A673 (cell line): ENCODE measurements around the gene RACK1. TPM values are rescaled to one million over a fixed set of nuclear protein-coding genes. Genes with fewer than 3 reads are reported as not detected.
"Not testable (repeated sequence)": the region's sequence is repeated elsewhere in the genome, so short reads cannot be mapped to it uniquely, and the experiment has no call there.

Experiments used
- BruUV-seq: library from RNA; stranded (reverse); fragments of 400-500 nt; replicated peaks from 2 replicates; lab custom pipeline; 2021; lab: Mats Ljungman, UMichigan
- CTCF ChIA-PET: fragments of 300-600 bp; sonication (Branson Sonifier 250); formaldehyde crosslinking; loops from one replicate; lab custom pipeline; 2022; ENCODE audit warnings: antibody characterized with exemption; lab: Charles Lee
- POLR2A ChIA-PET: fragments of 300-600 bp; sonication (Branson Sonifier 250); formaldehyde crosslinking; loops from one replicate; lab custom pipeline; 2022; ENCODE audit warnings: antibody characterized with exemption; ENCODE audit not compliant: low non-redundant PET; lab: Charles Lee
- DNase-seq: peaks from one replicate; pipeline ENCODE4 v3.0.0-alpha.2; 2015; ENCODE audit warnings: low spot score
- H3K27ac ChIP-seq: fragments of 200-600 bp; sonication (generic); 2 replicates; pipeline ENCODE4 v1.5.1; 2016; ENCODE audit warnings: mixed run types, low read depth, mild to moderate bottlenecking, mixed read lengths, antibody characterized with exemption, low read length; ENCODE audit not compliant: poor library complexity, severe bottlenecking
- H3K27me3 ChIP-seq: fragments of 200-600 bp; sonication (generic); replicated peaks from 2 replicates; pipeline ENCODE4 v1.6.1; 2017; ENCODE audit warnings: mixed run types, low read depth, mild to moderate bottlenecking, mixed read lengths, antibody characterized with exemption, low read length; ENCODE audit not compliant: insufficient read depth, poor library complexity
- H3K36me3 ChIP-seq: fragments of 200-600 bp; sonication (generic); 2 replicates; pipeline ENCODE4 v1.6.1; 2016; ENCODE audit warnings: mixed run types, mild to moderate bottlenecking, mixed read lengths, antibody characterized with exemption, low read length; ENCODE audit not compliant: insufficient read depth, poor library complexity, severe bottlenecking
- H3K4me1 ChIP-seq: fragments of 200-600 bp; sonication (generic); 2 replicates; pipeline ENCODE4 v1.6.1; 2017; ENCODE audit warnings: mixed run types, mild to moderate bottlenecking, mixed read lengths, antibody characterized with exemption, low read length; ENCODE audit not compliant: insufficient read depth, poor library complexity, severe bottlenecking
- H3K4me3 ChIP-seq: fragments of 200-600 bp; sonication (generic); 2 replicates; pipeline ENCODE4 v1.5.1; 2016; ENCODE audit warnings: low read depth, mixed run types, mild to moderate bottlenecking, mixed read lengths, low read length; ENCODE audit not compliant: poor library complexity, severe bottlenecking
- H3K9me3 ChIP-seq: fragments of 200-600 bp; sonication (generic); 2 replicates; pipeline ENCODE4 v1.6.1; 2016; ENCODE audit warnings: mixed run types, low read depth, mild to moderate bottlenecking, mixed read lengths, antibody characterized with exemption, low read length; ENCODE audit not compliant: poor library complexity, severe bottlenecking
- EZH2 ChIP-seq: fragments of 200-600 bp; sonication (generic); IDR thresholded peaks from 2 replicates; pipeline ENCODE4 v1.6.1; 2017; ENCODE audit warnings: borderline replicate concordance, low read depth, mild to moderate bottlenecking, mixed read lengths, antibody characterized with exemption, low read length; ENCODE audit not compliant: poor library complexity, severe bottlenecking
- intact Hi-C: fragments of 100-400 bp; cut with micrococcal nuclease; formaldehyde crosslinking; loops from one replicate; pipeline ENCODE4 v1.10.0; 2022; ENCODE audit not compliant: unreplicated experiment
- total RNA-seq: library from RNA; stranded (reverse); gene quantifications from 2 replicates; pipeline ENCODE4 v1.2.3, GENCODE V29; 2021
- TF ChIP-seq, protein P1 (sequence below): fragments of 300-800, 200-600 bp; sonication (generic); conservative IDR thresholded peaks from 2 replicates; pipeline ENCODE4 v1.5.1; 2017; ENCODE audit warnings: low read depth, mild to moderate bottlenecking, antibody characterized with exemption, low read length, moderate library complexity, mixed read lengths

RACK1 gene
- total RNA-seq, 1 experiment from 2014 or later, result 1,719 TPM

DNA sequence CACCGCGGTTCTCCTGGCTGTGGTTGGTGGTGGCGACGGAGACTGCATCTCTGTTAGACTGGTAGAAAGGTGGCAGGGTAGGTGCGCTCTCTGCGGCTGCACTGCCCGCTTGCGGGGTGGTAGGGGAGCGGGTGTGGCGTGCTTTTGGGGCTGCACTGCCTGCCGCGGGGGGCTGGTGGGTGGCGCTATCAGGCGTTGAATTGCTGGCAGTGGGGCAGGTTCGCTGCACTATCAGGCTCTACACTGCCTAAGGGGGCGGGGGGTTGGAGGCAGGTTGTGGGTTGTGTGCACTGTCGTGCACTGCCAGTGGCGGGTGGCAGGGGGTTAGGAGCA lies 38.2 kb upstream of the RACK1 start:
- Histone ChIP-seq H3K27ac (no peak overlapping the region), H3K4me1 (no peaks in the 10 kb centered on the region), H3K36me3 (no peaks in the 10 kb centered on the region), H3K4me3 (no peak overlapping the region), H3K9me3 (no peaks in the 10 kb centered on the region), H3K27me3 (no peaks in the 10 kb centered on the region)
- intact Hi-C loops, result no loop called here
- CTCF ChIA-PET, result no interaction called here
- POLR2A ChIA-PET, result no interaction called here
- TF ChIP-seq EZH2, result no peak
- TF ChIP-seq, protein P1, sequence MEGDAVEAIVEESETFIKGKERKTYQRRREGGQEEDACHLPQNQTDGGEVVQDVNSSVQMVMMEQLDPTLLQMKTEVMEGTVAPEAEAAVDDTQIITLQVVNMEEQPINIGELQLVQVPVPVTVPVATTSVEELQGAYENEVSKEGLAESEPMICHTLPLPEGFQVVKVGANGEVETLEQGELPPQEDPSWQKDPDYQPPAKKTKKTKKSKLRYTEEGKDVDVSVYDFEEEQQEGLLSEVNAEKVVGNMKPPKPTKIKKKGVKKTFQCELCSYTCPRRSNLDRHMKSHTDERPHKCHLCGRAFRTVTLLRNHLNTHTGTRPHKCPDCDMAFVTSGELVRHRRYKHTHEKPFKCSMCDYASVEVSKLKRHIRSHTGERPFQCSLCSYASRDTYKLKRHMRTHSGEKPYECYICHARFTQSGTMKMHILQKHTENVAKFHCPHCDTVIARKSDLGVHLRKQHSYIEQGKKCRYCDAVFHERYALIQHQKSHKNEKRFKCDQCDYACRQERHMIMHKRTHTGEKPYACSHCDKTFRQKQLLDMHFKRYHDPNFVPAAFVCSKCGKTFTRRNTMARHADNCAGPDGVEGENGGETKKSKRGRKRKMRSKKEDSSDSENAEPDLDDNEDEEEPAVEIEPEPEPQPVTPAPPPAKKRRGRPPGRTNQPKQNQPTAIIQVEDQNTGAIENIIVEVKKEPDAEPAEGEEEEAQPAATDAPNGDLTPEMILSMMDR, result no peak
- no TSS peak for BruUV-seq
- no peak for DNase-seq

DNA sequence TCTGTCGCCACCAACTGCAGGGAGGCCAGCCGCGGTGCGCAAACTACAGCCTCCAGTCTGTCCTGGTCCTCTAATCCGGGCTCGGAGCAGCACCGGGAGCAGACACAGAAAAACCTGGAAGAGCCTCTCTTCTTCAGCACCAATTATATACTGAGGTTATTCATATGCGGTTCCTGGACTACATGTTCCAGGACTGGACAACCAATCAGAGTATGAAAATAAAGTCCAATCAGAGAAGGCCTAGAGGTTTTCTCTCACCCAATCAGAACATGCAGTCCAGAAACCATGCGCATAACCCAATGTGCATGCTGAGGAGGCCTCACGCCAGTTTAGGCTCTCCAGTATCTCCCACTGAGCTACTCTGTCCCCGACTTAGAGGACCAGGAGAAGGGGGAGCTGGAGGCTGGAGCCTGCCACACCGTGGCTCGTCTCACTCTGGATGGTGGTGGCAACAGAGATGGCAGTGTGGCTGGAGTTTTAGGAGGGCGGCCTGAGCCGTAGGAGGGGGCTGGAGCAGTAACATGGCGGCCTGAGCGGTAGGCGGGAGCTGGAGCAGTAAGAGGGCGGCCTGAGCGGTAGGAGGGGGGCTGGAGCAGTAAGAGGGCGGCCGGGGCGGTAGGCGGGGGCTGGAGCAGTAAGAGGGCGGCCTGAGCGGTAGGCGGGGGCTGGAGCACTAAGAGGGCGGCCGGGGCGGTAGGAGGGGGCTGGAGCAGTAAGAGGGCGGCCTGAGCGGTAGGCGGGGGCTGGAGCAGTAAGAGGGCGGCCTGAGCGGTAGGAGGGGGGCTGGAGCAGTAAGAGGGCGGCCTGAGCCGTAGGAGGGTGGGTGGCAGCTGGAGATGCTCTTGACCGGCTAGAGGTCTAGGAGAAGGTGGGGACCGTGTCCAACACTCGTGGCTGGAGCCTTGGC lies 37.6 kb upstream of the RACK1 start:
- H3K4me1 ChIP-seq, result no peaks in the 10 kb centered on the region
- no peak for DNase-seq
- no peak overlapping the region for H3K4me3 ChIP-seq
- H3K27ac ChIP-seq, result no peak overlapping the region
- no TSS peak for BruUV-seq
- no peaks in the 10 kb centered on the region for H3K9me3 ChIP-seq
- TF ChIP-seq, protein P1, result no peak
- TF ChIP-seq EZH2, result no peak
- intact Hi-C loops, result no loop called here
- ChIA-PET CTCF (no interaction called here), POLR2A (no interaction called here)
- no peaks in the 10 kb centered on the region for H3K36me3 ChIP-seq
- no peaks in the 10 kb centered on the region for H3K27me3 ChIP-seq

DNA sequence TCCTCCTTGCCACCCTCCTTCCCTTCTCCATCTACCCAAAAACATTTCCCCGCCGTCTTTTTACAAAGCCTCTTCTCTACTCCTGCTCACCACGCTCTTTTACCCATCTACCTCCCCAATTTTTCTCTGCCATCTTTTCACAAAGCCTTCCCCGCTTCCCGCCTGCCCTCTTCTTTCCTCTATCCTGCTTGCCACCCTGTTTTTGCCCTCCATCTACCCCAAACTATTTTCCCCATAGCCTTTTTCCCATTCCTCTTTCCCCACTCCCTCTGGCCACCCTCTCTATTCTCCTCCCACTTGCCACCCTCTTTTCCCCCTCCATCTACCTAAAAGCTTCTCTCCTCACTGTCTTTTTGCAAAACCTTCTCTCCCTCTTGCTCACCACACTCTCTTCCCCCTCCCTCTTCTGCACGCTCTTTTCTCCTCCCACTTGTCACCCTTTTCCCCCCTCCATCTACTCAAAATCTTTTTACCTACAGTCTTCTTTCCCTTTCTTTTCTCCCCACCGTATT lies 36.6 kb upstream of the RACK1 start:
- no peaks in the 10 kb centered on the region for H3K27me3 ChIP-seq
- POLR2A ChIA-PET, result no interaction called here
- no peak overlapping the region for H3K4me3 ChIP-seq
- TF ChIP-seq, protein P1, result no peak
- TF ChIP-seq EZH2, result no peak
- H3K9me3 ChIP-seq, result no peaks in the 10 kb centered on the region
- CTCF ChIA-PET, result no interaction called here
- no TSS peak for BruUV-seq
- no peaks in the 10 kb centered on the region for H3K36me3 ChIP-seq
- DNase-seq, result no peak
- no peaks in the 10 kb centered on the region for H3K4me1 ChIP-seq
- H3K27ac ChIP-seq, result no peak overlapping the region
- intact Hi-C loops, result no loop called here

DNA sequence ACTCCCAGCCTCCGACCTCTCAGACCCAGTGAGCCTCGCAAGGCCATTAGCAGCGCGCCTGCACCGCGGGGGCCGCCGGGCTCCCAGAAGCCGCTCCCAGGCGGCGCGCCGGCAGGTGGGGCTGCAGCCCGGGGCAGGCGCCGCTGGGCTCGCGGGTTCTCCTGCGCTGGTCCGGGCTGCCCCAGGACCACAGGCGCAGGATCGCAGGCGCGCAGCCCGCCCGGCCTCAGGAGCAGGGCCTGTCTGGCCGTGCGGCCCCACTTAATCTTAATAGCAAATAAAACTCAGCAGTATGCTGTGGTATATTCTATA lies 29.7 kb upstream of the RACK1 start:
- H3K27me3 ChIP-seq, CTCF ChIA-PET, BruUV-seq, H3K4me3 ChIP-seq, H3K27ac ChIP-seq, DNase-seq, intact Hi-C loops, H3K36me3 ChIP-seq, H3K4me1 ChIP-seq, POLR2A ChIA-PET, H3K9me3 ChIP-seq: not testable (repeated sequence)
